ENCODE results near the gene PBX3. TPM values are rescaled to one million over a fixed set of nuclear protein-coding genes. Genes with fewer than 3 reads are reported as not detected.
A peak's percentile ranks its signal among the peaks of the same experiment; 100 is the strongest.

PBX3 gene
- total RNA-seq, 3 donors from 2014 or later (not counting 1 experiment from before 2014, with no cell fraction given), result 42.1 to 46.9 (median 44.6) TPM

DNA sequence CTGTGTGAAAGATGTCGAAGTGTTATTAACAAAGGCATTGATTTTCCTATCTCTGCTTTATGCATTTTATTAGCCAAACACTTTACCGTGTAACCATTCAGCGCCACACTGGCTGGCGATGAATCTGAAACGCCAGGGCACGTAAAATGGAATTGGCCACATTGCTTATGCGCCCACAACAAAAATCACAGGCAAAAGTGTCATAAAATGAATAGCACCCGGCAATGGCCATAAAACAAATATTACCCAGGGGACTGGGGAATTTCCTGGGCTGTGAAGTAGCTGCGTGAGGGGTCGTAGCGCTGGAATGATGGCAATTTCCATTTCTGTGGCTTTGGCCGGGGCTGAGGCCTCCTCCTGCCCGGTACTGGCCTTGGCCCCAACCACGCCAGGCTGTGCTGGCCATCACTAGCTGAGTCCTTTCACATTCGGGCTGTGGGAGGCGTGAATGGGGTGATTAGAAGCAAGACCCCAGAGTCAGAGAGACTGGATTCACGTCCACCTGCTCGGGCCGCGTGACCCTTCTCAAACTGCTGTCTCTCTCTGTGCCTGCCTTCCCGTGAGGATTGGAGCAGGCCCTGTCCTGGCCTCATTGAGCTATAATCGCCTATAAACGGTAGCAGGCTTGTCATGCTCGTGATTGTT, 254.5 kb downstream of the PBX3 start:
- TF ChIP-seq, protein P1, sequence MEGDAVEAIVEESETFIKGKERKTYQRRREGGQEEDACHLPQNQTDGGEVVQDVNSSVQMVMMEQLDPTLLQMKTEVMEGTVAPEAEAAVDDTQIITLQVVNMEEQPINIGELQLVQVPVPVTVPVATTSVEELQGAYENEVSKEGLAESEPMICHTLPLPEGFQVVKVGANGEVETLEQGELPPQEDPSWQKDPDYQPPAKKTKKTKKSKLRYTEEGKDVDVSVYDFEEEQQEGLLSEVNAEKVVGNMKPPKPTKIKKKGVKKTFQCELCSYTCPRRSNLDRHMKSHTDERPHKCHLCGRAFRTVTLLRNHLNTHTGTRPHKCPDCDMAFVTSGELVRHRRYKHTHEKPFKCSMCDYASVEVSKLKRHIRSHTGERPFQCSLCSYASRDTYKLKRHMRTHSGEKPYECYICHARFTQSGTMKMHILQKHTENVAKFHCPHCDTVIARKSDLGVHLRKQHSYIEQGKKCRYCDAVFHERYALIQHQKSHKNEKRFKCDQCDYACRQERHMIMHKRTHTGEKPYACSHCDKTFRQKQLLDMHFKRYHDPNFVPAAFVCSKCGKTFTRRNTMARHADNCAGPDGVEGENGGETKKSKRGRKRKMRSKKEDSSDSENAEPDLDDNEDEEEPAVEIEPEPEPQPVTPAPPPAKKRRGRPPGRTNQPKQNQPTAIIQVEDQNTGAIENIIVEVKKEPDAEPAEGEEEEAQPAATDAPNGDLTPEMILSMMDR (IDR thresholded peaks at IDR 0.05), result no peak
- H3K9me3 Mint-ChIP-seq, result no peaks in the 10 kb centered on the region
- Histone ChIP-seq H3K4me1 (ENCODE audit: control insufficient read depth, insufficient read depth, low read length) (no peaks in the 10 kb centered on the region), H3K36me3 (ENCODE audit: control insufficient read depth, insufficient read depth, low read length) (no peaks in the 10 kb centered on the region), H3K9me3 (ENCODE audit: control insufficient read depth, insufficient read depth, low read length) (no peaks in the 10 kb centered on the region), H3K4me3 (ENCODE audit: low read length) (no peak overlapping the region), H3K27me3 (ENCODE audit: control insufficient read depth, insufficient read depth, low read length) (no peaks in the 10 kb centered on the region), H3K27ac (ENCODE audit: low read length) (no peak overlapping the region)
- H3K4me3 Mint-ChIP-seq, result no peak overlapping the region
- no peak overlapping the region for H3K27ac Mint-ChIP-seq
- ATAC-seq (no peak), DNase-seq (no peak)
- no peaks in the 10 kb centered on the region for H3K4me1 Mint-ChIP-seq
- WGBS (ENCODE audit: insufficient coverage), result 89% methylated on average over 24 of the region's 24 CpGs
- intact Hi-C loops (cut with micrococcal nuclease), result no loop called here
- H3K27me3 Mint-ChIP-seq (ENCODE audit: low read depth in 2 of 2), result peaks cover 3 to 4% of the 10 kb centered on the region in 2 donors
- no peaks in the 10 kb centered on the region for H3K36me3 Mint-ChIP-seq

GRCh38 chr9:126002476-126003350, 255.5 kb downstream of the PBX3 start:
- H3K36me3 Mint-ChIP-seq, result no peaks in the 10 kb centered on the region
- intact Hi-C loops (cut with micrococcal nuclease), result no loop called here
- 92% methylated on average over 21 of the region's 21 CpGs for WGBS (ENCODE audit: insufficient coverage)

DNA sequence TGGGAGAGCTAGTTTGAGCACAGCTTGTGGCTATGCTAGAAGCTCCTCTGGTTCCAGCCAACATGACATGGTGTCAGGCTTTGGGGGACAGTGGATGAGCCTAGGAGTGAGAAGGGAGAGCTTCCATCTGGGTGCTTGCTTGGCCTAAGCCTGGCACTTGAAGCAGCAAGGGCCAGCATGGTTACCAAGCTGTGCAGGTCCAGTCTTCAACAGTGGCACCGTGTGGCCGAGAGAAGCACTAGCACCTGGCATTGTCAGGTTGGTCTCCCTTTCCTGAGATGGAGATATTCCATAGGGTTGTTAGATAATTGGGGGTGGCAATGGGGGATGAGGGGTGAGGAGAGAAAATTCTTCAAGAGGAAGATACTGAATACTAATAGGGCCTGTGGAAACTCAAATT, 261.9 kb downstream of the PBX3 start:
- no peaks in the 10 kb centered on the region for H3K27me3 ChIP-seq (ENCODE audit: control insufficient read depth, insufficient read depth, low read length)
- TF ChIP-seq, protein P1 (IDR thresholded peaks at IDR 0.05), result no peak
- Mint-ChIP-seq H3K9me3 (peaks cover 4 to 11% of the 10 kb centered on the region in 2 donors), H3K4me3 (no peak overlapping the region), H3K4me1 (no peaks in the 10 kb centered on the region), H3K27me3 (ENCODE audit: low read depth in 2 of 2) (peaks cover 6 to 9% of the 10 kb centered on the region in 2 donors), H3K27ac (no peak overlapping the region), H3K36me3 (no peaks in the 10 kb centered on the region)
- ATAC-seq (no peak), DNase-seq (peak in 1 of 2 donors; percentile 14)
- no peak overlapping the region for H3K4me3 ChIP-seq (ENCODE audit: low read length)
- no peaks in the 10 kb centered on the region for H3K4me1 ChIP-seq (ENCODE audit: control insufficient read depth, insufficient read depth, low read length)
- H3K36me3 ChIP-seq (ENCODE audit: control insufficient read depth, insufficient read depth, low read length), result no peaks in the 10 kb centered on the region
- H3K9me3 ChIP-seq (ENCODE audit: control insufficient read depth, insufficient read depth, low read length), result peaks cover 17% of the 10 kb centered on the region
- intact Hi-C loops (cut with micrococcal nuclease), result no loop called here
- no peak overlapping the region for H3K27ac ChIP-seq (ENCODE audit: low read length)
- WGBS (ENCODE audit: insufficient coverage), result 89% methylated on average over 2 of the region's 2 CpGs

More at GRCh38 chr9:126002476-126003350, 255.5 kb downstream of the PBX3 start:
- peaks cover 4 to 9% of the 10 kb centered on the region in 2 donors for H3K27me3 Mint-ChIP-seq (ENCODE audit: low read depth in 2 of 2)
- no peaks in the 10 kb centered on the region for H3K9me3 Mint-ChIP-seq
- H3K27ac Mint-ChIP-seq, result no peak overlapping the region
- H3K4me1 Mint-ChIP-seq, result no peaks in the 10 kb centered on the region
- Histone ChIP-seq H3K4me3 (ENCODE audit: low read length) (no peak overlapping the region), H3K27ac (ENCODE audit: low read length) (no peak overlapping the region), H3K36me3 (ENCODE audit: control insufficient read depth, insufficient read depth, low read length) (no peaks in the 10 kb centered on the region), H3K27me3 (ENCODE audit: control insufficient read depth, insufficient read depth, low read length) (no peaks in the 10 kb centered on the region), H3K4me1 (ENCODE audit: control insufficient read depth, insufficient read depth, low read length) (no peaks in the 10 kb centered on the region), H3K9me3 (ENCODE audit: control insufficient read depth, insufficient read depth, low read length) (peaks cover 4% of the 10 kb centered on the region)
- H3K4me3 Mint-ChIP-seq, result no peak overlapping the region
- DNase-seq (no peak), ATAC-seq (no peak)
- TF ChIP-seq, protein P1 (IDR thresholded peaks at IDR 0.05), result no peak

All from natural killer cell (primary cell).